ENCODE measurements around the gene TNS4. TPM values are rescaled to one million over a fixed set of nuclear protein-coding genes. Genes with fewer than 3 reads are reported as not detected.

Gene TNS4
- total RNA-seq, 1 donor from 2014 or later, result not detected

DNA sequence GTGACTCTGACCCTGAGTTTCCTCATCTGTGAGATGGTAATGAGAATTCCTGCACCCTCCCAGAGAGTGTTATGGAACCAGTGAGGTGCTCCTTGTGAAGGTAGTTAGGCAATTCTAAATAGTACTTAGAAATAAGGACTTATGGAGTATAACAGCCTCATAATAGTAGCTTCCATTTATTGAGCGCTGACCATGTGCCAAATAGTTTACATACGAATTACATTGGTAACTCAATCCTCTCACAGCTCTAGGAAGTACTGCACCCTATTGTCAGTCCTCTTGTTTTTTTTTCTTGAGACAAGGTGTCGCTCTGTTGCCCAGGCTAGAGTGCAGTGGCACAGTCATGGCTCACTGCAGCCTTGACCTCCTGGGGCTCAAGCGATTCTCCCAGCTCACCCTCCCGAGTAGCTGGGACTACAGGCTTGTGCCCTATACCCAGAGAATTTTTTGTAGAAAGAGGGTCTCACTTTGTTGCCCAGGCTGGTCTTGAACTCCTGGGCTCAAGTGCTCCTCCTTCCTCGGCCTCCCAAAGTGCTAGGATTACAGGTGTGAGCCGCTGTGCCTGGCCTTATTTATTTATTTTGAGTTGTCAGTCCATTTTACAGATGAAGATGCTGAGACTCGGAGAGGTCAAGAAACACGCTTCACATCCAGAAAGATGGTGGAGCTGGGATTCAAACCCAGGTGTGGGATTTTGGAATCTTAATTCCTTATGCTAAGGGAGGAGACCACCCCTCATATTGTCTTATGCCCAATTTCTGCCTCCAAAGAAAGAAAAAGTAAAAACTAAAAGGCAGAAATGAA lies 2.9 kb downstream of the TNS4 start:
- Mint-ChIP-seq H3K4me3 (no peak overlapping the region), H3K27ac (ENCODE audit: unreplicated experiment) (no peak overlapping the region), H3K9me3 (no peaks in the 10 kb centered on the region), H3K36me3 (ENCODE audit: low read depth) (no peaks in the 10 kb centered on the region), H3K27me3 (ENCODE audit: low read depth) (no peaks in the 10 kb centered on the region), H3K4me1 (peaks cover 10% of the 10 kb centered on the region)
- DNase-seq (ENCODE audit: low read depth, low spot score), result no peak
- TF ChIP-seq, protein P1, sequence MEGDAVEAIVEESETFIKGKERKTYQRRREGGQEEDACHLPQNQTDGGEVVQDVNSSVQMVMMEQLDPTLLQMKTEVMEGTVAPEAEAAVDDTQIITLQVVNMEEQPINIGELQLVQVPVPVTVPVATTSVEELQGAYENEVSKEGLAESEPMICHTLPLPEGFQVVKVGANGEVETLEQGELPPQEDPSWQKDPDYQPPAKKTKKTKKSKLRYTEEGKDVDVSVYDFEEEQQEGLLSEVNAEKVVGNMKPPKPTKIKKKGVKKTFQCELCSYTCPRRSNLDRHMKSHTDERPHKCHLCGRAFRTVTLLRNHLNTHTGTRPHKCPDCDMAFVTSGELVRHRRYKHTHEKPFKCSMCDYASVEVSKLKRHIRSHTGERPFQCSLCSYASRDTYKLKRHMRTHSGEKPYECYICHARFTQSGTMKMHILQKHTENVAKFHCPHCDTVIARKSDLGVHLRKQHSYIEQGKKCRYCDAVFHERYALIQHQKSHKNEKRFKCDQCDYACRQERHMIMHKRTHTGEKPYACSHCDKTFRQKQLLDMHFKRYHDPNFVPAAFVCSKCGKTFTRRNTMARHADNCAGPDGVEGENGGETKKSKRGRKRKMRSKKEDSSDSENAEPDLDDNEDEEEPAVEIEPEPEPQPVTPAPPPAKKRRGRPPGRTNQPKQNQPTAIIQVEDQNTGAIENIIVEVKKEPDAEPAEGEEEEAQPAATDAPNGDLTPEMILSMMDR (conservative IDR thresholded peaks at IDR 0.05), result no peak

GRCh38 chr17:40497695-40498094 lies 3.7 kb downstream of the TNS4 start:
- no peak overlapping the region for H3K4me3 Mint-ChIP-seq
- TF ChIP-seq, protein P1 (conservative IDR thresholded peaks at IDR 0.05), result no peak
- no peaks in the 10 kb centered on the region for H3K27me3 Mint-ChIP-seq (ENCODE audit: low read depth)
- no peak overlapping the region for H3K27ac Mint-ChIP-seq (ENCODE audit: unreplicated experiment)
- no peaks in the 10 kb centered on the region for H3K9me3 Mint-ChIP-seq
- H3K4me1 Mint-ChIP-seq, result peaks cover 10% of the 10 kb centered on the region
- no peak for DNase-seq (ENCODE audit: low read depth, low spot score)
- no peaks in the 10 kb centered on the region for H3K36me3 Mint-ChIP-seq (ENCODE audit: low read depth)

DNA sequence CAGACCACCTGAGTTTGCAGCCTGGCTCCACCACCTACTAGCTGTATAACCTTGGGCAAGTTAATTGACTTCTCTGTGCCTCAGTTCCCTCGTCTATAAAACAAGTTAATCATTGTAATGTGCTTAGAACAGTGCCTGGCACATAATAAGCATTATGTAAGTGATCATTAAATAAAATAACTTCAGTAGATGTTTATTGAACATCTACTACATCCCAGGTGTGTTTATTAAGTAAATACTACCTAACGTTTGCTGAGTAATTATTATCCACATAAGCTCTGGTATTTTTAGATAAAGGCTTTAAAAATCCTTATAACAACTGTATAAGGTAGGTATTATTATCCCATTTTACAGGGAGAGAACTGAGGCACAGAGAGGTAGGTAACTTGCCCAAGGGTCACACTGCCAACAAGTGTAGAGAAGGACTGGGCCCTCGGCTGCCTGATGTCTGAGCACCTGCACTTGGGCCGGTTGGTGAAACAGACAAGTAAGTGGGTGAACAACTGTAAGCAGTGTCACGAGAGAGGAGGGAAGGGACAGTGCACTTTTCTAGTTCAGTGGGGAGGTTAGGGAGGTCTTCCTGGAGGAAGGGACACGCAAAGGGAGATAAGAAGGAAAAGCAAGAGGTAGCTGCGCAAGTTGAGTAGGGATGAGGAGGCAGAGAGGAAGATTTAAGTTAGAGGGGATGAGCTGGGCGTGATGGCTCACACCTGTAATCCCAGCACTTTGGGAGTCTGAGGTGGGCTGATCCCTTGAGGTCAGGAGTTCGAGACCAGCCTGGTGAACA lies 4.6 kb downstream of the TNS4 start:
- TF ChIP-seq, protein P1 (conservative IDR thresholded peaks at IDR 0.05), result no peak
- no peak overlapping the region for H3K4me3 Mint-ChIP-seq
- H3K4me1 Mint-ChIP-seq, result peaks cover 10% of the 10 kb centered on the region
- DNase-seq (ENCODE audit: low read depth, low spot score), result no peak
- H3K9me3 Mint-ChIP-seq, result no peaks in the 10 kb centered on the region
- H3K27me3 Mint-ChIP-seq (ENCODE audit: low read depth), result no peaks in the 10 kb centered on the region
- H3K36me3 Mint-ChIP-seq (ENCODE audit: low read depth), result no peaks in the 10 kb centered on the region
- no peak overlapping the region for H3K27ac Mint-ChIP-seq (ENCODE audit: unreplicated experiment)

- no peak overlapping the region for H3K27ac Mint-ChIP-seq (ENCODE audit: unreplicated experiment)
- H3K4me1 Mint-ChIP-seq, result peaks cover 10% of the 10 kb centered on the region
- H3K36me3 Mint-ChIP-seq (ENCODE audit: low read depth), result no peaks in the 10 kb centered on the region
- TF ChIP-seq, protein P1 (conservative IDR thresholded peaks at IDR 0.05), result no peak
- no peak for DNase-seq (ENCODE audit: low read depth, low spot score)
- no peaks in the 10 kb centered on the region for H3K27me3 Mint-ChIP-seq (ENCODE audit: low read depth)
- no peaks in the 10 kb centered on the region for H3K9me3 Mint-ChIP-seq
- H3K4me3 Mint-ChIP-seq, result no peak overlapping the region
Measured at GRCh38 chr17:40496170-40496569, 5.3 kb downstream of the TNS4 start.

- no peaks in the 10 kb centered on the region for H3K27me3 Mint-ChIP-seq (ENCODE audit: low read depth)
- TF ChIP-seq, protein P1 (conservative IDR thresholded peaks at IDR 0.05), result no peak
- H3K4me3 Mint-ChIP-seq, result no peak overlapping the region
- peaks cover 12% of the 10 kb centered on the region for H3K4me1 Mint-ChIP-seq
- DNase-seq (ENCODE audit: low read depth, low spot score), result no peak
- no peak overlapping the region for H3K27ac Mint-ChIP-seq (ENCODE audit: unreplicated experiment)
- H3K9me3 Mint-ChIP-seq, result no peaks in the 10 kb centered on the region
- no peaks in the 10 kb centered on the region for H3K36me3 Mint-ChIP-seq (ENCODE audit: low read depth)
Measured at GRCh38 chr17:40495140-40495539, 6.3 kb downstream of the TNS4 start.
